HG03175 (cell line): ENCODE data around the gene LIX1.
"Not testable (repeated sequence)": the region's sequence is repeated elsewhere in the genome, so short reads cannot be mapped to it uniquely, and the experiment has no call there.

ENCODE experiments used
- ATAC-seq: cut with Tn5 transposase; IDR thresholded peaks from one replicate; pipeline ENCODE4 v1.9.1; 2021; ENCODE audit warnings: mild to moderate bottlenecking, moderate library complexity; ENCODE audit not compliant: unreplicated experiment

LIX1 gene

GRCh38 chr5:97143704-97144103 is 1.3 kb upstream of the LIX1 start:
- no peak for ATAC-seq

GRCh38 chr5:97141539-97141938 is 872 bp downstream of the LIX1 start:
- no peak for ATAC-seq

DNA sequence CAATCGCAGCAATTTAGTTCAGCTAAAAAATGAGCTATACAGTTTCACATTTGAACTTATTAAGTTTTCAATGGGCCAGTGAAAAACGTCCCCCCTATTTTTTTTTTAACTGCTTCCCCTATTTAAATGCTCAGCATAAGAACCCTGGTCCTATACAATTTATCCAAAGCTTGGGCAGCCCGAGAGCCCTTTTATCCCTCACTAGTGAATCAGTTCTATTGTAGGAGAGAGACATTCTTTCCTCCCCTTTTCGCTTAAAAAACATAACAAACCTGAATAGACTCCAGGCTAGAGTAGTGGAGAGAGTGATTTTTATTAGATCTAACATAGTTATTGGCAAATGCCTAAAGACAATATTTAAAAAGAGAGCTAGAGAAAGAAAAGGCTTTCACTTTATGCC is 1.4 kb downstream of the LIX1 start:
- no peak for ATAC-seq

DNA sequence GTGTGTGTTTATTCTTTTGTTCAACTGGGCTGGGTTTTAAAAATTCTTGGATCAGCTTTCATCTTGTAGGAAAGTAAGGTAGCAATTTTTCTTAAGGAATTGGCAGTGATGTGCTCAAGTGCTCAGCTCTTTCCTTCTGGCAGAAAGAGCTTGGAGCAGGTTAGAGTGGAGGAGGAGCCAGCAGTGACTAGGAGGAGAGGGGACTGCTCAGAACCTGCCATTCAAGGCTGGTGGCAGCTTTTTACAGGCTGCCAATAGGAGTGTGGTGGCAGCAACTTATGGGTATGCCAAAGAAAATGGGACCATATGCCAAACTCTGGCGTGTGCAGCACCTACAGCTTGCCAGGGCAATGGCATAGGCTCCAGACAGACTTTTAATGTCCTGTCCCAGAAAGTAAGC is 2.2 kb downstream of the LIX1 start:
- not testable (repeated sequence) for ATAC-seq

DNA sequence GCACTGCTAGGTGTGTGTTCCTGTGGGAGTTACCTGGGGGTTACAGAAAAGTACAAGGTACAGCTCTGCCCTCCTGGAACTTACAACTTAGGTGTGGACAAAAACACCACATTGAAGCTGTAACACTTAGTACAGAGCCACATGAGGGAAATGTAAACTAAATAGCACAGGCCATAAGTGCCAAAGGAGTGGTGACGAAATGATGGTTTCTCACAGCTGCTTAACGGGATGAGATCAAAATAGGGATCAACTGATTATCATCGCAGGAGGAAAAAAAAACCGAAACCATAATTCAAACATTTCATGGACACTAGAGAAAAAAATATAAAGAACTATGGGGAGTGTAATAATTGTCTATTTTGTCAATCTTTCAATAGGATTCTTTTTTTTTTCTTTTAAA is 5.9 kb downstream of the LIX1 start:
- no peak for ATAC-seq

DNA sequence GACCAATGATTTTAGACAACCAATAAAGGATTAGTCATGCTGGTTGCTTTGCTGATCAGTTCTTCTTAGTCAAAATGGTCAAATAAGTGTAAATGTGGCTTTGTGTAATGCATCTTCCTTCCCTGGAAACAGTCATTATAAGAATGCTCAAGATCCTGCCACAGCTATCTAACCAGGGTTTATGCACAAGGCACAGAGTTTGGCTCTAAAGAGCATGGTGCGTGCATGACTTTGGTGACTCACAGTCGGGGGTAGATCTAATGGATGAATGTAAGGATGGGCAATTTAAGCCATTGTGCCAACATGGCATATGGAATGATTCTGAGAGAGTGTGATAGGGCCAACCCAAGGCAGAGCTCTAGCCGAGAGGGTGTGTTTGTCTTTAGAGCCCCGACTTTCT is 6.5 kb downstream of the LIX1 start:
- no peak for ATAC-seq

- ATAC-seq: no peak
Observed at GRCh38 chr5:97134634-97135033, 7.8 kb downstream of the LIX1 start.

- no peak for ATAC-seq
Observed at GRCh38 chr5:97133101-97133500, 9.3 kb downstream of the LIX1 start.

DNA sequence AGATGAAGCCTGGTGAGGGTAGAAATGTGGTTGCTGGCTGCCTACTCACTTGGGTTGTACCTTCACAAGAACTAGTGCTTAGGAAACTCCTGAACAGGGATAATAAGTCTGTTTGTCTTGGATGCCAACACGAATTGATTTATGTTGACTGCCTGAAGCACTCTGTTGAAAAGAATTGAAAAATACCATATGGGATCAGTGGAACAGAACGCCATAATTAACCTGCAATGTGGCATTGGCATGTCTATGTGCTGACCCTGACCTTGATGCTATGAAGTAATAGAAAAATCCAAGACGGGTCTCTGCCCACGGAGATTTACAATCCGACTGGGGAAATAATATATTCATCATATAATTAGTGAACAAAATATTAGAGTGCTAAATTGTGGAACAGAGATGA is 10.5 kb downstream of the LIX1 start:
- no peak for ATAC-seq

GRCh38 chr5:97131139-97131710 is 11.2 kb downstream of the LIX1 start:
- no peak for ATAC-seq

DNA sequence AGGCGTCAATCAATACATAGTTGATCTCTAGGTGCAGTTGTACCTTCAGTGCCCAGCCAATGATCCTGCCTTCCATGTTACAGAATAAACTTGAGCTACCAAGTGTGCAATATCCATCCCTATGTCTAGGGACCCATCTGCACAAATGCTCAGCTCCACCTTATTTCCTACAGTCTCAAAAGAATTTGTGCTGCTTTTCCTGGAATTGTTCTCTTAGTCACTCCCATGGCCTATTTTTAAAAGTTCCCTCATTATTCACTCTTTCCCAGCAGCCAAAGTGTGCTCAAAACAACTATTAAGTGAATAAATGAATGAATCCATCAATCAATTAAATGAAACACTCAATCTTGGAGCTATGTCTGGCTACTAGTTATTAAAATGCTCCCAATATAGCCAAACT is 14.7 kb downstream of the LIX1 start:
- no peak for ATAC-seq

- ATAC-seq: no peak
Observed at GRCh38 chr5:97125125-97125683, 17.2 kb downstream of the LIX1 start.

DNA sequence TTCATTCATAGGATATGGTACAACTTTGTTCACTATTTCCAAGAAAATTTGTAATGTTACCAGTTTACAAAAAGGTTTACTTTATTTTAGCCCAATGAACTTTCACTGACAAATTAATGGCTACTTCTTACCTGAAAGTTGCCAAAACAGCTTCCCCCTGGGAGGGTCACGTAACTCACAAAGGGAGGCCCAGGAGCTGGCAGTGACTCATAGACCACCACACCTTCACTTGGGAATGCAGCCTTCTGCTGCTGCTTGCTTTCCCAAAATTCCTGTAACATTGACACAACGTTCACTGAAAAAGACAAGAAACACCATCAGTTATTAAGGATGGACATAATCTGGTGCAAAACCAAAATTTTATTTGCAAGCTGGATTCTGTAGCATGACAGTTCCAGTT is 18.1 kb downstream of the LIX1 start:
- no peak for ATAC-seq

- ATAC-seq: no peak
Observed at GRCh38 chr5:97121848-97122247, 20.6 kb downstream of the LIX1 start.

GRCh38 chr5:97120195-97120594 is 22.2 kb downstream of the LIX1 start:
- ATAC-seq: no peak

DNA sequence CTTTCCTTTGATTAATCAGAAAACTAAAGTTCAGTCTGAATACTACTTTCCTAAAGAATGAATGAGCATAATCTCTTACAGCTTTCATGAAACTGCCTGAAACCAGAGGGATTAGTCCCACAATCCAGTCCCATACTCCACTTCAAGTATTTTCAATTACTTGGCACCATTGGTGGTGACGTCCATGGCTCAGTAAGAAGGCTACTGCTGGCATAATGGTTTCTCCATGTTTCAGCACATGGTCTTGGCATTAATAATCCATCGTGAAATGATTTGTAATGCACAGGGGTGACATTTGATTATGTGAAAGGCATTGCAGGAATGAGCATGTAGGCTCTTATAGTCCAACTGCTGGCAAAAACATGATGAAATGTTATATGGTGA is 23.4 kb downstream of the LIX1 start:
- no peak for ATAC-seq

DNA sequence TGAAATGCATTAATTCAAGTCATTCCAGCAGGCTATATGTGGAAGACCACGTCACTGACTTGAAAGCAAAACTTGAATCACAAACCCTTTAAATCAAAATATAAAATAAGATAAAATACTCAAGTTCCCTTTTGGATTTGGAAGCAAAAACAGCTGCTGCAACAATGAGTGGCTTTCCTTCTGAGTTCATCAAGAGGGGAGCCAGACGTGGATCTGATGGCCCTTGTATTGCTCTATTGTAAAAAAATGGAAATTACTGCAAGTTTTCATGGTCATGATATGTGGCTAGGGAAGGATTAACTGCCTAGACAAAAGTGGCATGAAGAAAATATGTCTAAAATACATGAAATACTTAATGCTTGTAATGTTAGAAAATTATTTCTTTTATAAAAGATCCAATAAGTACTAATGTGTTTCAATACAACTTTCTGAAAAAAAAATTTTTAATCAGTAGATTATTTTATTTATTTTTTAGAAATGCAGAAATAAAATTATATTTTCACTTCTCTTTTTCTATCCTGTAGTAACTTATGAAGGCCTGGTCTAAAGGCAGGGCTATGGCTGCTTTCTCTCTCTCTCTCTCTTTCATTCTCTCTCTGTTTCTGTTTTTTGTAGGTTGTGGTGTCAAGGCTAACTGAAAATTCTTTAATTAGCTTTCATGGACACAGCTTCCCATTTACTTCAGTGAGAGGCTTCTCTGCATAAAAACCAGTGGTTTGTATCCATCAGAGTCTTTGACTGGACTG is 24.0 kb downstream of the LIX1 start:
- ATAC-seq: peak; percentile 77

DNA sequence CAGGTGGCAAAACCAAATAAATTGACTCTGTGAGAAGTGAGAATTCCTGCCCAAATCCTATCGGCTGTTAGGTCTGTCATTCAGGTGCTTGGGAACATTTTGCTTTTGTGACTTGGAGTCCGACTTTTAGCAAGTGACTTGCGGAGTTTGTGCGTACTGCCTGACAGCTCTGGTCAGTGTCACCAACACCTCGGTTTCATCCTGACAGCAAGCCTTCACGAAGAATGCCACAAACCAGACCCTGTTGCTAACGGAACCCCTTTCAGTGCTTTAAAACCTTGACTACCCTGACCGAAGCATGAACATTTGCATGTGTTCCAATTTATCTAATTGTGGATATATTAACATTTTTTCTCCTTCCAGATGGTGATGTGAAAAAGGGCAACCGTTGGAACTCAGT is 26.5 kb downstream of the LIX1 start:
- ATAC-seq: no peak

- no peak for ATAC-seq
Observed at GRCh38 chr5:97112230-97112629, 30.2 kb downstream of the LIX1 start.

- ATAC-seq: no peak
Observed at GRCh38 chr5:97111616-97112015, 30.8 kb downstream of the LIX1 start.

GRCh38 chr5:97111004-97111403 is 31.4 kb downstream of the LIX1 start:
- no peak for ATAC-seq

DNA sequence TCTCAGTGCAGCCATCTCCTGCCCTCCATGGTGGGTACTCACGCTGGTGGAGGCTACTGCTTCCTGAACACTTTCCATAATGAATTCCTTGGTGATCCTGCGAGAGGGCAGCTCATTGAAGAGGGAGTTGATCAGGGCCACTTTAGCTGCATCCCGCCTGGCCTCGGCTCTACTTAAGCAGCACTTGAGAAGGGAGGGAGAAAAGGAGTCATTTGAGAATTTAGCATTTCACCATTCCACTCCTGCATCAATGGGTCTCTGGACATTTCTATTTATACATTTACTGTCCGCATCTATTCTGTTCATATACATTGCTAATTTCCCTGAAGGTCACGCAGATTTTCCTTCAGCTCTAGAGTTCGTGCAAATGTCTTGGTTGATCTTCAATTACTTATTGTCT is 35.1 kb downstream of the LIX1 start:
- no peak for ATAC-seq

DNA sequence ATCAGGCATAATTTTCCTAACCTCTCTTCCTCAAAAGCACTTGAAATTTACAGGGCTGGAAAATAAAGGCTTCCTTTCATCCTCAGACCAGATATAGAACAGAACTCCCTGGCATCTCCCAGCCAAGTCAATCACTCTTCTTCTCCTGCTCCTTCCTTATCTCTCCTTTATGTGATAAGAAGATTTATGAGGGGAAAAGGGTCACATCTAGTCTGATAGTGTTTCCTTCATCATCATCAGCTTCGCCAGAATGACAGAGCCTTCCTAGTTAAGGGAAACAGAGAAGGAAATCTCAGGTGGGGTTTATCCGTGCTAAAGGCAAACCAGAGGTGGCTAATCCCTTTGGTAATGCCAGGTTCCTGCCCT is 36.2 kb downstream of the LIX1 start:
- no peak for ATAC-seq
